SJSA1 (cell line): ENCODE measurements around the gene BCL10. TPM values are rescaled to one million over a fixed set of nuclear protein-coding genes. Genes with fewer than 3 reads are reported as not detected.
A peak's percentile ranks its signal among the peaks of the same experiment; 100 is the strongest.
"Not testable (repeated sequence)": the region's sequence is repeated elsewhere in the genome, so short reads cannot be mapped to it uniquely, and the experiment has no call there.

Experiments used
- DNase-seq, 2 experiments: peaks; one replicate each; pipeline ENCODE4 v3.0.0-alpha.2; 2015 to 2020; ENCODE audit warnings: low spot score in 2 of 2, low read depth in 1 of 2
- H3K27ac ChIP-seq: fragments of 250-450 bp; sonication (Bioruptor Pico); 2 replicates; pipeline ENCODE4 v1.5.1; 2020; ENCODE audit warnings: mild to moderate bottlenecking, moderate library complexity
- H3K27me3 ChIP-seq: fragments of 250-450 bp; sonication (Bioruptor Pico); replicated peaks from 2 replicates; pipeline ENCODE4 v1.5.1; 2020; ENCODE audit warnings: mild to moderate bottlenecking, moderate library complexity
- H3K36me3 ChIP-seq: fragments of 250-450 bp; sonication (Bioruptor Pico); 2 replicates; pipeline ENCODE4 v1.5.1; 2020; ENCODE audit warnings: mild to moderate bottlenecking
- H3K4me1 ChIP-seq: fragments of 250-450 bp; sonication (Bioruptor Pico); replicated peaks from 2 replicates; pipeline ENCODE4 v1.6.1; 2021; ENCODE audit warnings: mild to moderate bottlenecking
- H3K4me3 ChIP-seq: fragments of 250-450 bp; sonication (Bioruptor Pico); 2 replicates; pipeline ENCODE4 v1.5.1; 2020; ENCODE audit warnings: mild to moderate bottlenecking
- H3K9me3 ChIP-seq: fragments of 250-450 bp; sonication (Bioruptor Pico); replicated peaks from 2 replicates; pipeline ENCODE4 v1.5.1; 2020; ENCODE audit warnings: mild to moderate bottlenecking
- total RNA-seq: library from RNA; depleted of rRNA; stranded (reverse); fragments of >200 nt; shearing (Covaris generic); gene quantifications from 2 replicates; pipeline ENCODE4 v1.2.3, GENCODE V29; 2014

Gene BCL10
- total RNA-seq, 1 experiment from 2014 or later = 31.9 TPM

- Histone ChIP-seq H3K9me3 (no peaks in the 10 kb centered on the region), H3K4me3 (no peak overlapping the region), H3K27ac (no peak overlapping the region), H3K27me3 (no peaks in the 10 kb centered on the region), H3K4me1 (peaks cover under 1% of the 10 kb centered on the region; the same call in 1 of the 2 replicates), H3K36me3 (peaks cover 74% of the 10 kb centered on the region)
- DNase-seq = no peak
Observed at GRCh38 chr1:85268801-85269585, 7.4 kb downstream of the BCL10 start.

DNA sequence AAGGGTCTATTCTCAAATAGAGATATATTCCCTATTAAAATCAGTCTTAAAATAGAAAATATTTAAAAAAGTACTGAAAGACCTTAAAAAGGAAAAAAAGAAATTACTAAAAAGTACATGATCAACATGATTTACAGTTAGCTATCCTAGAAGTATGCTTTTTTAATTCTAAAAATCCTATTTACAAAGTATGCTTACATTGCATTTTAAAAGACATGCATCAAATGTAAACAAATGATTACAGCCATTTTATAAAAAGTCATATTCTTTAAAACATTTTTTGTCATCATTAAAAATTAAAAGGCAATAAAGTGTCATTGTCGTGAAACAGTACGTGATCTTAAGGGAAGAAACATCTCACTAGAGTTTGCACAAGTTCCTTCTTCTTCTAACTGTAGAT is 9.1 kb downstream of the BCL10 start:
- no peak for DNase-seq
- peaks cover 60% of the 10 kb centered on the region for H3K36me3 ChIP-seq
- no peak overlapping the region for H3K27ac ChIP-seq
- H3K9me3 ChIP-seq = no peaks in the 10 kb centered on the region
- H3K4me1 ChIP-seq = no peaks in the 10 kb centered on the region
- no peaks in the 10 kb centered on the region for H3K27me3 ChIP-seq
- no peak overlapping the region for H3K4me3 ChIP-seq

DNA sequence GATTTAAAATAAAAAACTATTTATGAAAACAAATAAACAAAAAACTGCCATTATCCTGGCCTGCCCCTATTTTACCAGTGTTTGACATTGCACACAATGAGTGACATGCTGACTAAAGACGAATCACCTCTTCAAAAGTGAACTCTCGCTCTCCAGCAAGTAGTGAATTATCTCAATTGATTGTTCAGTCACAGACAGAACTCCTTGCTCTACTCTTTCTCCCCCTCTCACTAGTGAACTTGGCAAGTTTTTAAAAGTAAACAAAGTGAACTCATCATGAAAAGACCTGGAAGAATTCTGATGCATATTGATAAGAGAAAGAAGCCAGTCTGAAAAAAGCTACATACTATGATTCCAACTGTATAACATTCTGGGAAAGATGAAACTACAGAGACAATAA is 12.3 kb downstream of the BCL10 start:
- no peak for DNase-seq
- Histone ChIP-seq H3K36me3 (peaks cover 40% of the 10 kb centered on the region), H3K27me3 (no peaks in the 10 kb centered on the region), H3K9me3 (no peaks in the 10 kb centered on the region; the same call in 1 of the 2 replicates), H3K27ac (no peak overlapping the region), H3K4me3 (no peak overlapping the region), H3K4me1 (no peaks in the 10 kb centered on the region)

- Histone ChIP-seq H3K4me3 (no peak overlapping the region), H3K36me3 (peaks cover 37% of the 10 kb centered on the region), H3K27ac (no peak overlapping the region), H3K4me1 (peaks cover 6% of the 10 kb centered on the region; the same call in 1 of the 2 replicates), H3K27me3 (no peaks in the 10 kb centered on the region), H3K9me3 (no peaks in the 10 kb centered on the region; the same call in 1 of the 2 replicates)
- DNase-seq = no peak
Observed at GRCh38 chr1:85262985-85263384, 13.4 kb downstream of the BCL10 start.

GRCh38 chr1:85259912-85260274 is 16.5 kb downstream of the BCL10 start:
- Histone ChIP-seq H3K4me1 (peaks cover 6% of the 10 kb centered on the region; the same call in 1 of the 2 replicates), H3K36me3 (peaks cover 41% of the 10 kb centered on the region), H3K9me3 (no peaks in the 10 kb centered on the region; the same call in 1 of the 2 replicates), H3K27ac (no peak overlapping the region), H3K4me3 (peak overlapping the region; percentile 83), H3K27me3 (no peaks in the 10 kb centered on the region)
- DNase-seq = no peak

DNA sequence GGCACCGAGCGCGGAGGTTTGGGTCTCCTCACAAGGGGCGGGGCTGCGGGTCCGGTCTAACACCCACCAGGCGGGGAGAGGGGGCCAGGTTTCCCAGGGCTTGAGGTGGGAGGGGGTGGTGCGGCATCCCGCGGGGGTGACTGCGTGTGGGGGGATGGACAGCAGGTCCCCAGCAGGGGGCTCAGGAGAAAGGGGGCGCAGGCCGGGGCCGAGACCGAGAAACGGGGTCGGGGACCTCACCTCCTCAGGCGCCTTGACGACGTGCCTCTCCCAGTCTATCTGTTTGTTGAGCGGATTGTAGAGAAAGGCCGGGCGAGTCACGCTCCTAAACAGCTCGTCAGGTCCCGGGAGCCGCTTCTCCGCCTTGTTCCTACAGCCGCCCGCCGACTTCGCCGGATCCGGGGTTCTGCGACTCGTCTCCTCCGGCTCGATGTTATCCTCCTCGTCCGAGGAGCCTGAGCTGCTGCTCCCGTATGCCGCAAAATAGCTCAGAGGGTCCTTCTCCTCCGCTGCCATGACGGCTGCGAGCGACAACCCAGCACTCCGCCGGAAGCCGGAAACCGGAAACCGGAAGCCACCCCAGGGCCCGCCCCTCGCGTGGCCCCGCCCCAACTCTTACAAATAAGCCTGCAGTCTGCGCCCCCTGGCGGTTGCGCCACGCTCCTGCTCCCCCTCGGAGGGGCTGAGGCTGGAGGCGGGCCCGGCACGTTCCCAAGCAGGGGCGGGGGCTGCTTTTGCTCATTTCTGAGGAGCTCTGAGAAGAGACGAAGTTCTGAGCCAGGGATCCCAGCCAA is 17.1 kb downstream of the BCL10 start, which contains the start of gene C1orf52:
Gene C1orf52, minus strand, starts transcription at position 545 of the 794 bp plus-strand sequence. Its CDS starts 29 bp downstream, at position 516.
- peak within 1 kb of the TSS; percentile 57 for H3K27ac ChIP-seq
- H3K9me3 ChIP-seq = no peaks in the 10 kb centered on the region; the same call in 1 of the 2 replicates
- peaks cover 43% of the 10 kb centered on the region for H3K36me3 ChIP-seq
- no peaks in the 10 kb centered on the region for H3K27me3 ChIP-seq
- peak within 1 kb of the TSS; percentile 83 for H3K4me3 ChIP-seq
- H3K4me1 ChIP-seq = peaks cover 6% of the 10 kb centered on the region; the same call in 1 of the 2 replicates
- peak; percentile 90 to 96 for DNase-seq

- DNase-seq = no peak
- Histone ChIP-seq H3K36me3 (peaks cover 48% of the 10 kb centered on the region), H3K9me3 (no peaks in the 10 kb centered on the region; the same call in 1 of the 2 replicates), H3K4me1 (peaks cover 6% of the 10 kb centered on the region; the same call in 1 of the 2 replicates), H3K4me3 (peak overlapping the region; percentile 83), H3K27me3 (no peaks in the 10 kb centered on the region), H3K27ac (no peak overlapping the region)
Observed at GRCh38 chr1:85258536-85259117, 17.8 kb downstream of the BCL10 start.

DNA sequence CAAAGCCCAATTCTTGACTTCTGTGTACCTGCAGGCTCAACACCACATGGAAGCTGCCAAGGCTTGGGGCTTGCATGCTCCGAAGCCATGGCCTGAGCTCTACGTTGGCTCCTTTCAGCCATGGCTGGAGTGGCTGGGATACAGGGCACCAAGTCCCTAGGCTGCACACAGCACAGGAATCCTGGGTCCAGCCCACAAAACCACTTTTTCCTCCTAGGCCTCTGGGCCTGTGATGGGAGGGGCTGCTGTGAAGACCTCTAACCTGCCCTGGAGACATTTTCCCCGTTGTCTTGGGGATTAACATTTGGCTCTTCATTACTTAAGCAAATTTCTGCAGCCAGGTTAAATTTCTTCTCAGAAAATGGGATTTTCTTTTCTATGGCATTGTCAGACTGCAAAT is 27.4 kb downstream of the BCL10 start:
- not testable (repeated sequence) for DNase-seq, H3K27me3 ChIP-seq, H3K4me3 ChIP-seq, H3K27ac ChIP-seq, H3K9me3 ChIP-seq
- peaks cover 38% of the 10 kb centered on the region for H3K36me3 ChIP-seq
- peaks cover 10% of the 10 kb centered on the region for H3K4me1 ChIP-seq

DNA sequence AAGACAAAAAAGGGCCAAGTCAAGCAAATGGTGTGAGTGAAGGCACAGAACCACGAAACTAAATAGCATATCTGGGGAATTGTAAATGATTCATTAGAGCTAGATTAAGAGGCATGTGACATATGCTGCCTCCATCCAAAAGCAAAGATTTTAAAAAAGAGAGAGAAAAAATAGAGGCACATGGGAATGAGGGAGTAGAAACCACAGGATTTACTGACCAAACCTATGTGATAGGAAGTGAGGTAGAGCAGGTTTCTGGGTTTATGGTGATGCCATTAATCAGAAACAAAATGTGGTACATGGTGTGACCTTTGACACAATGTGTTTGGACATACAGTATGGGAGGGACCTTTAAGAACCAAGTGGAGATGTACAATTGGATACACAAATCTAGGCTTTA is 30.5 kb downstream of the BCL10 start:
- H3K27me3 ChIP-seq = no peaks in the 10 kb centered on the region
- peaks cover 9% of the 10 kb centered on the region; the same call in 1 of the 2 replicates for H3K36me3 ChIP-seq
- no peak overlapping the region for H3K27ac ChIP-seq
- H3K4me3 ChIP-seq = no peak overlapping the region
- no peaks in the 10 kb centered on the region for H3K9me3 ChIP-seq
- peaks cover 10% of the 10 kb centered on the region for H3K4me1 ChIP-seq
- DNase-seq = no peak

- peaks cover 10% of the 10 kb centered on the region for H3K4me1 ChIP-seq
- 0 out of 2 replicates have a peak, but pooled peaks cover 4% of the 10 kb centered on the region for H3K36me3 ChIP-seq
- no peak overlapping the region for H3K4me3 ChIP-seq
- H3K9me3 ChIP-seq = no peaks in the 10 kb centered on the region
- no peak for DNase-seq
- no peak overlapping the region for H3K27ac ChIP-seq
- H3K27me3 ChIP-seq = no peaks in the 10 kb centered on the region
Observed at GRCh38 chr1:85245456-85245855, 31.0 kb downstream of the BCL10 start.

GRCh38 chr1:85244271-85245061 is 32.0 kb downstream of the BCL10 start:
- DNase-seq = peak in 1 of 2 experiments; percentile 37
- Histone ChIP-seq H3K4me1 (peaks cover 10% of the 10 kb centered on the region), H3K4me3 (no peak overlapping the region), H3K27me3 (no peaks in the 10 kb centered on the region), H3K36me3 (no peaks in the 10 kb centered on the region), H3K9me3 (no peaks in the 10 kb centered on the region), H3K27ac (peak overlapping the region; percentile 26)

- no peak overlapping the region for H3K27ac ChIP-seq
- H3K4me1 ChIP-seq = peaks cover 10% of the 10 kb centered on the region
- DNase-seq = no peak
- no peaks in the 10 kb centered on the region for H3K9me3 ChIP-seq
- no peaks in the 10 kb centered on the region for H3K36me3 ChIP-seq
- no peak overlapping the region for H3K4me3 ChIP-seq
- no peaks in the 10 kb centered on the region for H3K27me3 ChIP-seq
Observed at GRCh38 chr1:85243372-85243771, 33.1 kb downstream of the BCL10 start.

- Histone ChIP-seq H3K27ac (no peak overlapping the region), H3K36me3 (no peaks in the 10 kb centered on the region), H3K9me3 (no peaks in the 10 kb centered on the region), H3K4me3 (no peak overlapping the region), H3K4me1 (peaks cover 10% of the 10 kb centered on the region), H3K27me3 (no peaks in the 10 kb centered on the region)
- no peak for DNase-seq
Observed at GRCh38 chr1:85240643-85241042, 35.8 kb downstream of the BCL10 start.
